ENCODE data around the gene PLA2G4E. TPM values are rescaled to one million over a fixed set of nuclear protein-coding genes. Genes with fewer than 3 reads are reported as not detected.

Gene PLA2G4E
- total RNA-seq, 1 experiment from 2014 or later: not detected

- Histone ChIP-seq H3K79me2 (ENCODE audit: insufficient read depth, low read length) (no peaks in the 10 kb centered on the region), H3K4me3 (replicated peaks in 1 of 2; ENCODE audit: low read depth in 1 of 2, low read length in 2 of 2) (no peak overlapping the region), H3K27me3 (ENCODE audit: insufficient read depth, low read length) (no peaks in the 10 kb centered on the region), H3K36me3 (ENCODE audit: control insufficient read depth in 1 of 2, insufficient read depth in 2 of 2, low read length in 2 of 2) (no peaks in the 10 kb centered on the region), H3K4me2 (ENCODE audit: low read length) (no peak overlapping the region), H3K9me3 (ENCODE audit: control insufficient read depth in 1 of 2, insufficient read depth in 1 of 2, low read depth in 1 of 2, low read length in 2 of 2) (no peaks in the 10 kb centered on the region), H3K4me1 (ENCODE audit: control insufficient read depth in 1 of 2, insufficient read depth in 2 of 2, low read length in 2 of 2) (no peaks in the 10 kb centered on the region), H3K27ac (ENCODE audit: low read depth, low read length) (no peak overlapping the region), H2AFZ (ENCODE audit: low read depth, low read length, poor library complexity, severe bottlenecking) (no peak overlapping the region), H4K20me1 (ENCODE audit: insufficient read depth) (no peaks in the 10 kb centered on the region), H3K9me2 (ENCODE audit: insufficient read depth) (no peaks in the 10 kb centered on the region), H3K9ac (ENCODE audit: low read length) (no peak overlapping the region)
- TF ChIP-seq MAX (IDR thresholded peaks at IDR 0.05) (no peak), ELF1 (IDR thresholded peaks at IDR 0.05; ENCODE audit: borderline replicate concordance, low read depth) (no peak), YY1 (IDR thresholded peaks at IDR 0.05; ENCODE audit: extremely low read depth, insufficient replicate concordance, low read depth, low read length) (no peak), RAD21 (IDR thresholded peaks at IDR 0.05; ENCODE audit: low read depth) (no peak), ZFX (IDR thresholded peaks at IDR 0.05) (no peak), TCF7L2 (IDR thresholded peaks at IDR 0.05; ENCODE audit: borderline replicate concordance, extremely low read depth, insufficient read depth, insufficient read length) (no peak), ZBTB33 (IDR thresholded peaks at IDR 0.05; ENCODE audit: extremely low read depth, insufficient replicate concordance, low read length) (no peak), REST (IDR thresholded peaks at IDR 0.05; ENCODE audit: low read depth) (no peak)
- intact Hi-C loops (cut with micrococcal nuclease): no loop called here
- no peak for ATAC-seq
- ChIA-PET POLR2A (no interaction called here), RAD21 (ENCODE audit: low non-redundant PET in 1 of 2, low total read pairs in 2 of 2, uncharacterized antibody in 2 of 2, unreplicated experiment in 2 of 2) (interaction anchor here (1.0 to 1.9 kb wide), 3 partner anchors 94 to 144 kb away, joined by 4 to 7 read pairs (median 5); no protein-coding TSS in a partner anchor), CTCF (interaction anchor here (1.2 to 3.9 kb wide), 6 partner anchors 64 to 146 kb away, joined by 3 to 47 read pairs (median 12); no protein-coding TSS in a partner anchor)
- BruUV-seq (replicated peaks): no TSS peak
- no peak for DNase-seq (ENCODE audit: low read depth, low spot score)
Measured at GRCh38 chr15:41990243-41990605, 30.6 kb downstream of the PLA2G4E start.

All from HCT116 (cell line).